Breast epithelium (tissue), 3 donors: ENCODE results near the gene RAB28.

Experiments used
- CTCF ChIP-seq, 3 donors: fragments of 450-650 bp; IDR thresholded peaks; one replicate each; pipeline ENCODE4 v1.5.1; 2016 to 2017; ENCODE audit warnings: antibody characterized with exemption in 3 of 3, mild to moderate bottlenecking in 3 of 3, moderate library complexity in 3 of 3
- POLR2A ChIP-seq: fragments of 450-650 bp; IDR thresholded peaks from one replicate; pipeline ENCODE4 v1.6.1; 2016; ENCODE audit warnings: antibody characterized with exemption, mild to moderate bottlenecking, moderate library complexity
- POLR2AphosphoS5 ChIP-seq, 3 donors: sonication (generic); formaldehyde crosslinking; IDR thresholded peaks; one replicate each; pipeline ENCODE4 v1.6.1; 2017; ENCODE audit warnings: antibody characterized with exemption in 3 of 3

GRCh38 chr4:13409324-13409723 lies 74.8 kb downstream of the RAB28 start:
- TF ChIP-seq CTCF (IDR thresholded peaks at IDR 0.05) (no peak), POLR2A (no peak), POLR2AphosphoS5 (IDR thresholded peaks at IDR 0.05) (no peak)
